ENCODE measurements around the gene KSR2. TPM values are rescaled to one million over a fixed set of nuclear protein-coding genes. Genes with fewer than 3 reads are reported as not detected.
A peak's percentile ranks its signal among the peaks of the same experiment; 100 is the strongest.

Gene KSR2
- total RNA-seq, 4 donors from 2014 or later = under 0.01 to 0.08 (median under 0.01) TPM; not detected in 1

DNA sequence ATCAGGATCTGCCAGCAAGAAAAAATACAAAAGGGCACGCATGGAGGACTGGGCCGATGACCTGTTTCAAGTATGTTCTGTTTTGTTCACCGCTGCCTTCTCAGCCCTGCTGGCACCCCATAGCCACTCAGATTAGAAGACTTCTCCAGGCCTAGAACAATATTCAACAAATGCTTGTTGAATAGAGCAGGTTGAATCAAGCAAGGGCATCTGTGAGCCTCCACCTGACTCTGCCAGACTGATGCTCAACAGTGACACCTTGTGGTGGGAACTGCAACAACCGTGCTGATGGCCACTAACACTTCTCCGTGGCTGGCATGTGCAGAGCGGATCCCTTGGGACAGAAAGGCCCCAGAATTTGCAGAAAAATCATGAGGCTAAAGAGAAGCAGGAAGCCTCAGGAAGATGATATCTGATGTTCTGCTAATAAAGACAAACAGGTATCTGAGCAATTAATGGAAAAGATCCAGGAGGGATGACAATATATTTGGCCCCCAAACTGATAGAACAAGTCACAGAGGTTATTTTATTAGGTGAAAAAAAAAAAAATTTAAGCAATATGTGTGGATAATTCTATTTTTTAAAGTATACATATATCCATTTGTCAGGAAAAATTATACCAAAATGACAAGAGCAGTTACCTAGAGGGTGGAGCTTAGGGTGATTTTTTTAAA is 114.3 kb downstream of the KSR2 start:
- ATAC-seq = no peak
- Histone ChIP-seq H3K27me3 (peaks cover 54% of the 10 kb centered on the region), H3K4me3 (no peak overlapping the region), H3K27ac (no peak overlapping the region), H3K36me3 (no peaks in the 10 kb centered on the region), H3K4me1 (no peaks in the 10 kb centered on the region), H3K9me3 (peaks cover 0 to 9% (median 0%) of the 10 kb centered on the region in 3 donors)
- TF ChIP-seq, protein P1, sequence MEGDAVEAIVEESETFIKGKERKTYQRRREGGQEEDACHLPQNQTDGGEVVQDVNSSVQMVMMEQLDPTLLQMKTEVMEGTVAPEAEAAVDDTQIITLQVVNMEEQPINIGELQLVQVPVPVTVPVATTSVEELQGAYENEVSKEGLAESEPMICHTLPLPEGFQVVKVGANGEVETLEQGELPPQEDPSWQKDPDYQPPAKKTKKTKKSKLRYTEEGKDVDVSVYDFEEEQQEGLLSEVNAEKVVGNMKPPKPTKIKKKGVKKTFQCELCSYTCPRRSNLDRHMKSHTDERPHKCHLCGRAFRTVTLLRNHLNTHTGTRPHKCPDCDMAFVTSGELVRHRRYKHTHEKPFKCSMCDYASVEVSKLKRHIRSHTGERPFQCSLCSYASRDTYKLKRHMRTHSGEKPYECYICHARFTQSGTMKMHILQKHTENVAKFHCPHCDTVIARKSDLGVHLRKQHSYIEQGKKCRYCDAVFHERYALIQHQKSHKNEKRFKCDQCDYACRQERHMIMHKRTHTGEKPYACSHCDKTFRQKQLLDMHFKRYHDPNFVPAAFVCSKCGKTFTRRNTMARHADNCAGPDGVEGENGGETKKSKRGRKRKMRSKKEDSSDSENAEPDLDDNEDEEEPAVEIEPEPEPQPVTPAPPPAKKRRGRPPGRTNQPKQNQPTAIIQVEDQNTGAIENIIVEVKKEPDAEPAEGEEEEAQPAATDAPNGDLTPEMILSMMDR (IDR thresholded peaks at IDR 0.05) = peak in 1 of 4 experiments; percentile 42
- TF ChIP-seq POLR2AphosphoS5 (IDR thresholded peaks at IDR 0.05) = no peak
- 10 to 48% methylated on average over 2 to 6 of the region's 6 CpGs for WGBS, 2 donors (ENCODE audit: low coverage in 1 of 2)

DNA sequence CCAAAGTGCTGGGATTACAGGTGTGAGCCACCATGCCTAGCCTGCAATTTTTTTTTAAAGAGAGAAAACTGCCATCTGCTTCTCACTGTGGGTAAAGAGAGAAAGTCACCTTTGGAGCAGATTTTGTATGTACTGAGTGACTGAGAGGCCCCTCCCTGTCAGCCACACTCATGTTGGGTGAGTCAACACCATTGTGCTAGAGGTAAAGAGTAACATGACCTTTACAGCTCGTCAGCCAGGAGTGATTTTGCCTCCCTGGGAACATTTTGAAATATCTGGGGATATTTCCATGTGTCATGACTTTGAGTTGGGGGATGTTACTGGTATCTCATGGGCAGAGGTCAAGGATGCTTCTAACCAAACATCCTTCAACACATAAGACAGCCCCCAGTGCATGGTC is 115.2 kb downstream of the KSR2 start:
- no peaks in the 10 kb centered on the region for H3K36me3 ChIP-seq
- no peak overlapping the region for H3K27ac ChIP-seq
- H3K9me3 ChIP-seq = peaks cover 0 to 9% (median 0%) of the 10 kb centered on the region in 3 donors
- H3K4me3 ChIP-seq = no peak overlapping the region
- H3K27me3 ChIP-seq = peaks cover 49% of the 10 kb centered on the region
- ATAC-seq = no peak
- TF ChIP-seq POLR2A (IDR thresholded peaks at IDR 0.05) (no peak), POLR2AphosphoS5 (IDR thresholded peaks at IDR 0.05) (no peak), EP300 (IDR thresholded peaks at IDR 0.05) (no peak)
- TF ChIP-seq, protein P1 (IDR thresholded peaks at IDR 0.05) = no peak
- WGBS, 2 donors (ENCODE audit: low coverage in 1 of 2) = 63% methylated on average over 1 of the region's 1 CpG; no CpG with 5 or more reads in 1 of the 2 donors
- no peaks in the 10 kb centered on the region for H3K4me1 ChIP-seq

DNA sequence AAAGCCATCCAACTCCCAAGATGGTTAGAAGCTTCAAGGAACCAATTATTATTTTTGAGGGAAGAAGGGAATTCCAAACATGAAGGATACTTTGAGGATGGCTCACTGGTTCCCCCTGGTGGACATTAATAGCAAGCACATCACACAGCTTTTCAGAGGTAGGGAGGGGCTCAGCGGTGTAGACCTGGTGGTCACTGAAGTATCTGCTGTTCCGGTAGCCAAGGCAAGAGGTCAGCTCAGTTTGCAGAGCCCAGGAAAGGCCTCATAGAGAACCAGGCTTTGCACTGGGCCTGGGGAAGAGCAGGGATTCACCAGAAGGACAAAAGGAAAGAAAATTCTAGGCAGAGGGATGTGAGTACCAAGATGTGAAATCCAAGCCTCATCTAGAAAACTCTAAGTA is 118.7 kb downstream of the KSR2 start:
- TF ChIP-seq, protein P1 (IDR thresholded peaks at IDR 0.05) = peak; percentile 36 to 76 (median 62)
- no peak for TF ChIP-seq POLR2AphosphoS5 (IDR thresholded peaks at IDR 0.05)
- H3K4me1 ChIP-seq = no peaks in the 10 kb centered on the region
- no peak overlapping the region for H3K4me3 ChIP-seq
- H3K9me3 ChIP-seq = peaks cover 0 to 11% (median 0%) of the 10 kb centered on the region in 3 donors
- no peaks in the 10 kb centered on the region for H3K36me3 ChIP-seq
- H3K27me3 ChIP-seq = peaks cover 55% of the 10 kb centered on the region
- no peak overlapping the region for H3K27ac ChIP-seq
- no peak for ATAC-seq
- WGBS, 2 donors (ENCODE audit: low coverage in 1 of 2) = 8 to 14% methylated on average over 2 of the region's 2 CpGs

DNA sequence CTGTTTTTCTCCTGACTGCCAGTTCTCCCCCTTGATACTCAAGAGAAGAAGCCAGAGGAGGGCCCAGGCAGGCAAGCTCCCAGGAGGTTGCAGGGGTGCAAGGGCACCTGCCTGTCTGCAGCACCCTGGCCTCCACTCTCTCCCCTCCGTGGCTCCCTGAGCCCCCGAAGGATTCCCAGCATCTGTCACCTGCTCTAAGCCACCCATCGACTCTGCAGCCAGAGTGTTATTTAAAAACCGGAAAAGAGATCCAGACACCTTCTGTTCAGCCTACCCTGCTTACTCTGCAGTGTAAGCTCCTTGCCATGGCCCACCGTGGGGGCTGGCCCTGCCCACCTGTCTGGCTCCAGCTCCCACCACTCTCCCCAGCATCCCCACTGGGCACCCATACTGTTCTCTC is 121.4 kb downstream of the KSR2 start:
- no peak for ATAC-seq
- peaks cover 0 to 24% (median 0%) of the 10 kb centered on the region in 3 donors for H3K9me3 ChIP-seq
- 40% methylated on average over 2 of the region's 5 CpGs; no CpG with 5 or more reads in 1 of the 2 donors for WGBS, 2 donors (ENCODE audit: low coverage in 1 of 2)
- no peak overlapping the region for H3K4me3 ChIP-seq
- TF ChIP-seq POLR2A (IDR thresholded peaks at IDR 0.05) (no peak), EP300 (IDR thresholded peaks at IDR 0.05) (no peak), POLR2AphosphoS5 (IDR thresholded peaks at IDR 0.05) (no peak)
- TF ChIP-seq, protein P1 (IDR thresholded peaks at IDR 0.05) = no peak
- H3K36me3 ChIP-seq = no peaks in the 10 kb centered on the region
- no peaks in the 10 kb centered on the region for H3K4me1 ChIP-seq
- H3K27me3 ChIP-seq = peaks cover 78% of the 10 kb centered on the region
- no peak overlapping the region for H3K27ac ChIP-seq

DNA sequence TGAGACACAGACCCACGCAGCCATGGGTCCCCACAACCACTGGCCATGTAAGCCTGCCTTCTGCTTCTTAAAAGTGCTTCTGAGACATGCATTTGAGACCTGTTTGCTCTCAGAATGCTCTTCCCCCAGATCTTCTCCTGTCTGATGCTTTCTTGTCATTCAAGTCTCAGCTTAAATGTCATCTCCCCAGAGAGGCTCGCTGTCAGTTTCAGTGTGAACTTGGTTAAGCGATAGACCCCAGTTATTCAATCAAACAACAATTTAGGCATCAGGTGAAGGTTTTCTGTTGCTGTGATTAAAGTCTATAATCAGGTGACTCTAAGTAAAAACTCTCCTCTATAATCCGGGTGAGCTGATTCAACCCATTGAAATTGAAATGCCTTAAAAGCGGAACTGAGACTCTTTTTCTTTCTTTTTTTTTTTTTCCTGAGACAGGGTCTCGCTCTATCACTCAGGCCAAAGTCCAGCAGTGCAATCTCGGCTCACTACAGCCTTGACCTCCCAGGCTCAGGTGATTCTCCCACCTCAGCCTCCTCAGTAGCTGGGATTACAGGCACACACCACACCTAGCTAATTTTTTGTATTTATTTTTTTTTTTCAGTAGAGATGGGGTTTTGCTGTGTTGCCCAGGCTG is 123.4 kb downstream of the KSR2 start:
- Histone ChIP-seq H3K27ac (no peak overlapping the region), H3K4me3 (no peak overlapping the region), H3K9me3 (peaks cover 0 to 24% (median 0%) of the 10 kb centered on the region in 3 donors), H3K4me1 (no peaks in the 10 kb centered on the region), H3K27me3 (peaks cover 90% of the 10 kb centered on the region), H3K36me3 (no peaks in the 10 kb centered on the region)
- 68 to 94% methylated on average over 5 to 7 of the region's 7 CpGs for WGBS, 2 donors (ENCODE audit: low coverage in 1 of 2)
- TF ChIP-seq POLR2A (IDR thresholded peaks at IDR 0.05) (no peak), EP300 (IDR thresholded peaks at IDR 0.05) (no peak), POLR2AphosphoS5 (IDR thresholded peaks at IDR 0.05) (no peak)
- TF ChIP-seq, protein P1 (IDR thresholded peaks at IDR 0.05) = no peak
- no peak for ATAC-seq
